ENCODE data around the gene NPAT. TPM values are rescaled to one million over a fixed set of nuclear protein-coding genes. Genes with fewer than 3 reads are reported as not detected.

NPAT gene
- total RNA-seq, 1 donor: 19.0 TPM

DNA sequence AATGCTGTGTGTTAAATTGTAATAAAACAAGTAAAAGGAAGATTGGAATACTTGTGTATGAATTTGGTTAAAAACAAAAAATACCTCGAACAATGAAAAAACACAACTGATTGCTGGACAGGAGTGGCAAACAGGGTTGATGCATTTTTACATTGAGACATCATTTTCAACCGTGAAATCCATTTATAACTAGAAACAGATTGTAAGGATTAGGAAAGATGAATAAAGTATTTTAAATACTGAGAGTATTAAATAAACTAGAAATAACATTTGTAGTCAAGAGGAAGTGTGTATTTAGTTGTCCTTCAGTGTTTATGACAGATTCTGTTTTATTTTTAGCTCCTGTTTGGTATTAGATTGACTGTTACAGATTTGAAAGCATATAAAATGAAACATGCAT is 5.8 kb upstream of the NPAT start:
- DNase-seq (ENCODE audit: low read depth): no peak

DNA sequence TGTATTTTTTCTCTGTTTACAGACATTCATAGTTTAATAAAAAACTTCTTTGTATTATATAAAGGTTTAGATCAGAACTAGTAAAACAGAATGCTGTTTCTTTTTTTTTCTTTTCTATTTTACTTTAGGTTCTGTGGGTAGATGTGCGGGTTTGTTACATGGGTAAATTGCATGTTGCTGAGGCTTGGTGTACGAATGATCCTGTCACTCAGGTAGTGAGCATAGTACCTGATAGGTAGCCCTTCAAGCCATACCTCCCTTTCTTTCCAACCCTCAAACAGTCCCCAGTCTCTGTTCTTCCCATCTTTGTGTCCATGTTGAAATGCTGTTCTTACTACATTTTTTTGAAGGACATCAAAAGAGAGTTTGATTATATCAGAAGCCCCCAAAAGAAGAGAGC is 3.6 kb upstream of the NPAT start:
- no peak overlapping the region for H3K4me3 ChIP-seq (ENCODE audit: low read depth, low read length)
- no peak for DNase-seq (ENCODE audit: low read depth)
- TF ChIP-seq, protein P1, sequence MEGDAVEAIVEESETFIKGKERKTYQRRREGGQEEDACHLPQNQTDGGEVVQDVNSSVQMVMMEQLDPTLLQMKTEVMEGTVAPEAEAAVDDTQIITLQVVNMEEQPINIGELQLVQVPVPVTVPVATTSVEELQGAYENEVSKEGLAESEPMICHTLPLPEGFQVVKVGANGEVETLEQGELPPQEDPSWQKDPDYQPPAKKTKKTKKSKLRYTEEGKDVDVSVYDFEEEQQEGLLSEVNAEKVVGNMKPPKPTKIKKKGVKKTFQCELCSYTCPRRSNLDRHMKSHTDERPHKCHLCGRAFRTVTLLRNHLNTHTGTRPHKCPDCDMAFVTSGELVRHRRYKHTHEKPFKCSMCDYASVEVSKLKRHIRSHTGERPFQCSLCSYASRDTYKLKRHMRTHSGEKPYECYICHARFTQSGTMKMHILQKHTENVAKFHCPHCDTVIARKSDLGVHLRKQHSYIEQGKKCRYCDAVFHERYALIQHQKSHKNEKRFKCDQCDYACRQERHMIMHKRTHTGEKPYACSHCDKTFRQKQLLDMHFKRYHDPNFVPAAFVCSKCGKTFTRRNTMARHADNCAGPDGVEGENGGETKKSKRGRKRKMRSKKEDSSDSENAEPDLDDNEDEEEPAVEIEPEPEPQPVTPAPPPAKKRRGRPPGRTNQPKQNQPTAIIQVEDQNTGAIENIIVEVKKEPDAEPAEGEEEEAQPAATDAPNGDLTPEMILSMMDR (IDR thresholded peaks at IDR 0.05; ENCODE audit: insufficient read depth, low read depth, low read length): no peak

More for the DNA sequence above, 5.8 kb upstream of the NPAT start:
- TF ChIP-seq, protein P1 (IDR thresholded peaks at IDR 0.05; ENCODE audit: insufficient read depth, low read depth, low read length): no peak
- no peak overlapping the region for H3K4me3 ChIP-seq (ENCODE audit: low read depth, low read length)

DNA sequence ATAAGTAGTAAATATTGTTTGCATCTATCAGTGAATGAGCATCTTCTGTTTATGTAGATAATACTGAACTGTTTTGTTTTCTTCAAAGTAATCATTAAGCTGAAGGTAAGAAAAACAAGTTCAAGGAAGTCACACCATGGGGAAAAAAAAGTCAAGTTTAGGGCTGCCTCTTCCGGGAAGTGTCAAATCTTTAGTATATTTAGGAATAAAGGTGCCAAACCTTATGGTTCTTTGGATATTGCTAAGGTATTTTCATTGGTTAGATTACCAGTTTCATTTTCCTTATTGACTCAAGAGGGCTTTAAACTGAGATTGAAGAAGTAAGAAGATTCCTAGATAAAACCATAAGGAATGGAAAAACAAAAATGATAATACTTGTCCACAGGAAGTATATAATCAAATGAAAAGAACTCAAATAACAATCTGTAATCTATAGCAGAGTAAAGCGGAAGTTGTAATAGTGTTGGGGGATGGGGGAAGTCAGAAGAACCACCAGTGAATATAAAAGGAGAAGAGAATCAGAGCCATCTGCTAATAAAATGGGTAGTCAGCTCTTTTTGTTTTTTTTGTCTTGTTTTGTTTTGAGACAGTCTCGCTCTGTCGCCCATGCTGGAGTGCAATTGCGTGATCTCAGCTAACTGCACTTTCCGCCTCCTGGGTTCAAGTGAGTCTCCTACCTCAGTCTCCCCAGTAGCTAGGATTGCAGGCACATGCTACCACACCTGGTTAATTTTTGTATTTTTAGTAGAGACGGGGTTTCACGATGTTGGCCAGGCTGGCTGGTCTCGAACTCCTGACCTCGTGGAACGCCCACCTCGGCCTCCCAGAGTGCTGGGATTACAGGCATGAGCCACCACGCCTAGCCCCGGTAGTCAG is 2.7 kb upstream of the NPAT start:
- TF ChIP-seq, protein P1 (IDR thresholded peaks at IDR 0.05; ENCODE audit: insufficient read depth, low read depth, low read length): no peak
- peak overlapping the region; percentile 74 for H3K4me3 ChIP-seq (ENCODE audit: low read depth, low read length)
- no peak for DNase-seq (ENCODE audit: low read depth)

DNA sequence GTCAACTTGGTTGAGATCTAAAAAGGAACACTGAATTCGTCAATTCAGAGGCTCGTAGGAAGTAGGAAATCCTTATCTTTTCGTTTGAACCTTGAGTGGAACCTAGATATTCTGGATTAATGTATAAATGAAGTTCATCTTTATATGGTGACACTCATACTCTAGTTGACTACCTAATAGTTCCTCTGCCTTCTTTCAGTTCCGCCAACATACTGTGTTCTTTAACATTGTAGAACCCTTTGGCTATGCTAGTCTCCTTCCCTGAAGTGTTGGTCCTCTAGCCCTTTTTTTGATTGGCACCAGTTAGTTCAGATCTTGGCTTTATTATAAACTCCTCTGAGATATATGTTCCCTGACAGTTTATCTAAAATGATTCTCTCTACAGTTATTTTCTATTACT is 1.9 kb upstream of the NPAT start:
- DNase-seq (ENCODE audit: low read depth): no peak
- TF ChIP-seq, protein P1 (IDR thresholded peaks at IDR 0.05; ENCODE audit: insufficient read depth, low read depth, low read length): no peak

DNA sequence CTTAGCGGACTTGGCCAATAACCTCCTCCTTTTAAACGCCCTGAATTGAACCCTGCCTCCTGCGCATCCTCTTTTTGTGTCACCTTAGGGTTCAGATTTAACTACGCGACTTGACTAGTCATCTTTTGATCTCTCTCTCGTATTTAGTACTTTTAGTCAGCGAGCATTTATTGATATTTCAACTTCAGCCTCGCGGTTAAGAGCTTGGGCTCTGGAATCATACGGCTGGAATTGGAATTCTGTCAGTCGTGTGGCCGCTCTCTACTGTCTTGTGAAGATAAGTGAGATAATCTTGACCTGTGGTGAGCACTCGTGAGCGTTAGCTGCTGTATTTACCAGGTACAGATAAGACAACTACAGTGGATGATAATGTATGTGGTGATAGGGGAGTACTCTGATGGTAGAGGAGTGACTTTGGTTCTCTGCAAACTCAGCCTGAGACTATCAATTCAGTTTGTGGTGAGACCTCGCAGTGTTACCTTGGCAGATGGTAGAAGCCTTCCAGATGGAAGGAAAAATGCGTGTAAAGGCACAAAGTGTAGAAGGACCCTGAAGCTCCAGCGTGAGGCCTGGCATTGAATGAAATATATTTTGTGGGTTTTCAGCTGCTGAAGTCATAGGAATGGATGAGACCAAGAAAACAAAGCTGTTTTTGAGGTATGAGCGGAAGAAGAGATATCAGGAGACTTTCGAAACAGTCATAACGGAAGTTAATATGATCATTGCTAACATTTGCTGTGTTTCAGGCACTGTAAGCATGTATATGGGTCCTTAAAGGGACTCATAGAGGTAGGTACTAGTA is 1.1 kb upstream of the NPAT start:
- peak overlapping the region; percentile 74 for H3K4me3 ChIP-seq (ENCODE audit: low read depth, low read length)
- TF ChIP-seq, protein P1 (IDR thresholded peaks at IDR 0.05; ENCODE audit: insufficient read depth, low read depth, low read length): no peak
- DNase-seq (ENCODE audit: low read depth): peak; percentile 20

More for the DNA sequence above, 1.9 kb upstream of the NPAT start:
- peak overlapping the region; percentile 74 for H3K4me3 ChIP-seq (ENCODE audit: low read depth, low read length)

DNA sequence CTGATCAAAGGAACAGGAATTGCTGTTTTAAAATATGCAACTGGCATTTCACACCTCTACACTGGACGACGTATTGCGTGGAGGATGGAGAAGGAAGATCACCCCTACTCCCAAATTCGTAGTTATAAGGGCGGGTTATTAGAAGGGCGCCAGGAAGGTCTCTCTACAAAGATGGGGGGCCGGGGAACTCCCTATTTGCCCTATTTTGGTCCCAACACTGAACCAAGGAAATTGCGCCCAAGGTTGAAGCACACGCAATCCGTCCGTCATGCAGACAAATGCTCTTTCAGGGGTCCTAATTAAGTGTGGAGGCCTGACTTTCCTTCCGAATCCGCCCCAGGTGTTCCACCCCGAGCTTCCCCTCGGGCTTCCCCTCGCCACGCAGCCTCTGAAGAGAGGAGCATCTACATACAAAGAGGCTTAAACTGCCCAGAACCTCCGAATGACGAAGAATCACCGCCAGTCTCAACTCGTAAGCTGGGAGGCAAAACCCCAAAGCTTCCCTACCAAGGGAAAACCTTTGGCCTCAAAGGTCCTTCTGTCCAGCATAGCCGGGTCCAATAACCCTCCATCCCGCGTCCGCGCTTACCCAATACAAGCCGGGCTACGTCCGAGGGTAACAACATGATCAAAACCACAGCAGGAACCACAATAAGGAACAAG is 396 bp downstream of the NPAT start:
- TF ChIP-seq, protein P1 (IDR thresholded peaks at IDR 0.05; ENCODE audit: insufficient read depth, low read depth, low read length): no peak
- H3K4me3 ChIP-seq (ENCODE audit: low read depth, low read length): peak overlapping the region; percentile 94
- DNase-seq (ENCODE audit: low read depth): peak; percentile 7
